Limb (tissue), 2 donors: ENCODE data around the gene PRKCE.
A peak's percentile ranks its signal among the peaks of the same experiment; 100 is the strongest.

Experiments used
- DNase-seq, 2 donors: peaks; one replicate each; pipeline ENCODE4 v3.0.0-alpha.2; 2016; ENCODE audit errors: extremely low spot score in 2 of 2

PRKCE gene

DNA sequence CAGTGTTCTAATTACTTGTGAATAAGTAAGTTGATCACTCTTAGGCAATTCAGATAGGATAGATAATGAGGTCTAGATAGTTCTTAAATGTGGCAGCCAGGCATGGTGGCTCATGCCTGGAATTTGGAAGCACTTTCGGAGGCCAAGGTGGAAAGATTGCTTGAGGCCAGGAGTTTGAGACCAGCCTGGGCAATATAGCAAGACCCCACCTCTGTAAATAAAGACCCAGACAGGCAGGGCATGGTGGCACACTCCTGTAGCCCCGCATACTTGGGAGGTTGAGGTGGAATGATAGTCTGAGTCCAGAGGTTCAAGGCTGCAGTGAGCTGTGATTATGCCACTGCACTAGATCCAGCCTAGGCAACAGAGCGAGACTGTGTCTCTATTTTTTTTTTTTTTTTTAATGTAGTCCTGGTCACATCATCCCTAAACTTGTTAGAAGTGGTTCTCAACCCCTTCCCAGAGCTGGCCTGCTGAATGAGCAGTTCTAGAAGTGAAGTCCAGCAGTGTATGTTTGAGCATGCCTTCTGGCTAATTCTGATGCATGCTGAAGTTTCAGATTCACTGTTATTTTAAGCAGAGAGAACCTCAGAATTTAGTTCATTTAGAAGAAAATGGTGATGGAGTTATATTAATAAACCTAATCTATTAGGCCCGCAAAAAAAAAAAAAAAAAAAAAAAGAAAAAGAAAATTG, 306.2 kb downstream of the PRKCE start:
- DNase-seq, result no peak

DNA sequence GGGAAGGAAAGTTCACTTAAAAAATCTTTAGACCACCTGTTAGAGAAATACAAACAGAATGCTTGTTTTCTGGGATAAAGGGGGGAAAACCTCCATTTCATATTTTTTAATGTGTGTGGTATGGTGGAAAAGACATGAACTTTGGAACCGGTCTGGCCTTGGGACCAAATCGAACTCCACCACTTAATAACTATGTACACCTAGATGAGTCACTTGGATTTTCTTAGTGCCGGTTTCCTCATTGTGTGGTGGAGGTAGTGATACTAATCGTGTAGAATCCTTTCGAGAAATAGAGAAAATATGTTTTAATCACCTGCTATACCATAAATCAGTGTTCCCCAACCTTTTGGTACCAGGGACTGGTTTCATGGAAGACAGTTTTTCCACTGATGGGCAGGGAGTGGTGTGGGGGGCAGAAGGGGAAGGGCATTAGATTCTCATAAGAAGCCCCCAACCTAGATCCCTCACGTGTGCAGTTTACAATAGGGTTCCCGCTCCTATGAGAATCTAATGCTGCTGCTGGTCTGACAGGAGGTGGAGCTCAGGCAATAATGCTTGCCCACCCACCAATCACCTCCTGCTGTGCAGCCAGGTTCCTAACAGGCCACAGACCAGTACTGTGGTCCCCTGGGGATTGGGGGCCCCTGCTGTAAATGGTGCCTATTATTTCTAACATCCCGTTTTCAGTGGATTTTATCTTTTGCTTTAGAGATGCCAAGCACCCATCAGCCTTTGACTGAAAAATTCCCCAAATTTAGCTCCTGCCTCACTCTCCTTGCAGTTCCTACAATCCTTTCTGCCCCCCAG, 308.8 kb downstream of the PRKCE start:
- DNase-seq, result no peak

DNA sequence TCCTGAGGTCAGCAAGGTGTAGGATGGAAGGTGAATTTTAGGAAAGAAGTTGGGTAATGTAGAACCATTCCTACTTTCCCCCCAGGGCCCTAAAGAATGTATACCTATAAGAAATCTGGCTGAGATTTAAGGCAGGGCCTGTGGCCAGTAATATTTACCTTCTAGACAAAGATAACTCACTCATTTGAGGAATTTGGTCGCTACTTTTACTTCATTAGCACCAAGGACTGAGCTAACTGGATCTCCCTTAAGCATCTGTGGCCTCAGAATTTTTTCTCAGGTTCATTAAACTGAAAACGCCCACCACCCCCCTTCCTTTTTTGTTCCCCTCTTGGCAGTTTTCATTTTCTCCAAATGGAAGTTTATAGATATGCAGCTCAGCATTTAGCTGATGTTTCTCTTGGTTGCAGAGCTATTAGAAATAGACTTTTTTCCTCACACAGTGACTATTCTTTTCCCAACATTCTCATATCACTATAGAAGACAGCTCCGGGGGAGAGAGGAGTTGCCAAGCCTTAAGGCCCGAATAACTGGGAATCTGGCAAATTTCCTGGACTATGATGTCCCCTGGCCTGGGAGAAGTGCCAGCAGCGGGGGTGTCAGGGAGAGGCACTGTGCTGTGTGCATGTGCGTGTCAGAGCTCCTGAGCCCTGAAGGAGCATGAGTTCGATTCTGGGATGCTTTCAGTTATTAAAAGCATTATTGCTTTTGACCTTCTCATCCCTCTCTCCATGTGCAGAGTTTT, 310.9 kb downstream of the PRKCE start:
- peak; percentile 62 to 73 for DNase-seq

DNA sequence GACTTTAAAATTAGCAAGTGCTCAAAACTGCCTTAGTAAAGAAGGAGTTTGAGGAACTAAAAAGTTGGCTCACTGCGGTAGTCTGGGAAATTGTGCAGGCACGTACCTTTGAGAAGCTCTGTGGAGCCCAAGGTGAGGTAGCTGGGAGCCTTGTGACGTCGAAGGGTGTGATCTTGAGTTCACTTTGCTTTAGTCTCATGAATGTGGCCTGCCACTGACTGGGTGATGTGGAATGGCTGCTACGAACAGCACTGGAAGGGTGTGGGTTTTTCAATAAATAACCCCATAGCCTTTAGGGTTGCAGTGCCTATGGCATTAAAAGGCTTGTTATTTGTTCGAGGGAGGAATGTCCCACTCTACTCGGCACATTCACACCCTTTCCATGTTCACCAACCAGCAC, 312.3 kb downstream of the PRKCE start:
- no peak for DNase-seq

DNA sequence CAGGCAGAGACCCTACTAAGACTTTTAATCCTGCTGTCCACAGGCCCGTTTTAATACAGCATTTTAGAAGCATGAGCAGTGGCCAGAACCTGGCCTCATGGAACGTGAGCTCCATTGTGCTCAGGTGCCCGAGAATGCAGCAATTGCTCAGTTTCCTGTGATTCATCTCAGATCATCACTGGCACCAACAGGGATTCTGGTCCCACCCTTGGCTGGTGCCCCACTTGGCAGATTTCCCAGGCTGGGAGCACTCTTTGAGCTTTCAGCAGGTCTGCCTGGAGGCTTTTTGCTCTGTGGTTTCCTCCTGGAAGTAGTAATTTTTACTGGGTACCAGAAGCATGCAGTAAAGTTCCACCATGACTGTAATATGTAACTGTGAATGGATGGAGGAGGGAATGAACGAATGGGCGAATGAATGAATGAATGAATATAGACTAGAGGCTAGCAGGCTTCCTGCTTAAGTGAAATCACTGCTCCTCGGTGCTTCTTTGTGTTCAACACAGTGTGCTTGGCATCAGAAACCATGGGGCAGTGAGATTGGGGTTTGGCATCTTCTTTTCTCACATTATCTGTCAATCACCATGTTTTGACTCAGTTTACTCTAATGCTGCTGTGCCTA, 312.9 kb downstream of the PRKCE start:
- DNase-seq, result peak; percentile 8 to 75

DNA sequence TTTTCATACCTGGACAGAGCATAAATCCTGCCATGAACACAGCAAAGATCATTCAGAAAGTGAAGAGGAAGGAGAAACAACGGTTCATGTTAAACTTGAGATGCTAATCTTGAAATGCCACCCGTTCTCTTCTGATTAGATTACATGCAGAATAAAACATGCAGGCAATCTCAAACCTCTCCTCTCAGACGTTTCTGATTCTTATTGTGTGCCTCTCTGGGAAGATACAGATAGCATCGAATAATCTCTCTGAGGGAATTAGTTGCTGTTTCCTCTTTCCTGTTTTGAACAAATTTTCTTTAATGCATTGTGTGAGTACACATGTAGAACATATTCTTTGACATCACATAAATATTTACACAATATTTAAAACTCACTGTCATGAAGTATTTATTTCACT, 313.4 kb downstream of the PRKCE start:
- DNase-seq, result no peak

DNA sequence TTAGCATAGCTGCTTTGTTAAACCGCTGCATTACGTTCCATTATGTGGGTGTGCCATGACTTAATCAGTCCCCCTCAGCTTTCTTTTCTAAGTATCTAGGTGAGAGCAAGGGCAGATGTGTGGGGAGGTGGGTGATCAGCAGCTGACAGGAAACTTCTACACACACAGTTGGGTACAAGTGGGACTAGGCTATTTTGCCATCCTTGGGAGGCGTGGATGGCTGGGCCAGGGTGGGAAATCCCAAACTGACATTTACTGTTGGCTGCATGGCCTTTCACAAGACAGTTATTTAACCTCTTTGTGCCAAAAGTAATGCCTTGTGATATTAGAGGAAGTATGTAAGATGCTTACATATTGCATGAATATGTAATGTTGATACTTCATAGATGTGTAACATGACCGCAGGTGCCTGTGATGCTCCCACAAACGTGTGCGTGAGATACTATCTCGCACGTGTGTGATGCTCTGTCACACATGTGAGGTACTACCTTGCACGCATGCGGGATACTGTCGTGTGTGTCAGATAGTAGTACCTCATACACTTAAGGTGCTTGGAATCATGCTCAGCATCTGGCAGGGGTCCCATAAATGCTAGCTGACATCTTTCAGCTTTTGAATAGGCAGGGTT, 314.5 kb downstream of the PRKCE start:
- DNase-seq, result no peak

DNA sequence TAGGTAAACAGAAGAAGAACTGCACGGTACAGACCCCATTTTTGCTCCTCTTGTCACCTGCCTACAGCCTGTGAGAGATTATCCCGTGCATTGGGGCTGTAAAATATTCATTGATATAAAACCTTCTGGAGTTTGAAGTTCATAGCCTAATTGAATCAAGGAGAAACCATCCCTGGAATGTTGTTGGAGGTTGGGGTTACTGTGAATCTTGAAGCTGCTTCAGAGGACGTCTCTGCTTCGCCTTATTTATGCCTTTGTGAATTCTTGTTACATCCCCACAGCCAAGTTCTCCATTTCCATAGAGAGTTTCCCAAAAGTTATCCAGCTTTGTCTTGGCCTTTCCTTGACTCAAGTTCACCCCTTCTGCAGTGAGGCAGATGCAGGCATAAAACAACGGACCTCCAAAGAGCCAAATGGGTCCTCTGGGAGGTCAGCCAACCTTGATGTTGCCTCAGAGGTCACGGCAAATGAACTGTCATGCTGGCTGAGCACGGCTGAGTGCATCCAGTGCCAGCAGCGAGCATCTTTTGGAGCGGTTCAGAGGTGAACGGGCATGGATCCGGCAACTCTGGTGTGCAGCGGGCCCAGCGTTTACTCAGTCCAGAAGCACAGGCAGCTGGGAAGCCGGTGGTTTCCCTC, 317.6 kb downstream of the PRKCE start:
- DNase-seq, result no peak

DNA sequence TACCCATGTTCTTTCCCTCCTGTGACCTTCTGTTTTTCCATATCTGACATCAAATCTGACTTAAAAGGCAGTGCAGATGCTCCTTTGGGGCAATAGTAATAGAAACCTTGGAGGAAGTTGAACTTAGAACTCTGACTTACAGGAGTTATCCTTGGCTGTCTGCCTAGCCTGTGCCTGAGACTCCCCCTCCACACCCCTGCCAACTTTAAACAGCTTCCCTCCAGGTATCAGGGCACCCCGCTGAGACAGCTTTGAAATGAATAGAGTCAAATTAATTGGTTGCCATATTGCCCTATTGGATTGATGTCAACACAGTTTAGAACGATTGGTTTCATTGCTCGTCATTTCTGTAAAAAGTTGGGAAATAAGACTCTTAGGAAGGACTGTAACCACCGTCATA, 322.0 kb downstream of the PRKCE start:
- no peak for DNase-seq

DNA sequence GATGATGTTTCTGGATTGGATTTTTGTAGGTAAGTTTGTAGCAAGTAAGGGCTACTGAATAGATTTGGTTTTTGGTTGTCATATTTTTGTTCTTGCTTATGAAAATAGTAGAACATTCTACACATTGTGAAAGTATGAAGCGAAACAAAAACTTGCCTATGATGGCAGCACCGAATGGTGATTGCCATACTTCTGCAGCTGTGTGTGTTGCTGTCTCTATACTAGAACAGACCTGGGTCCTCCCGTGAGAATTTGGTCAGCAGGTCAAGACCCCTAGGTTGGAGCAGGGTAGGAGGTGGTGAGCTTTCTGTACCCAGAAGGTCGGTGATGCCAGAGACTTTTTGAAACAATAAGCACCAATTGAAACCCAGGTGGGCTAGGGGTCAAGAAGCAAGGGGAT, 322.6 kb downstream of the PRKCE start:
- DNase-seq, result no peak

DNA sequence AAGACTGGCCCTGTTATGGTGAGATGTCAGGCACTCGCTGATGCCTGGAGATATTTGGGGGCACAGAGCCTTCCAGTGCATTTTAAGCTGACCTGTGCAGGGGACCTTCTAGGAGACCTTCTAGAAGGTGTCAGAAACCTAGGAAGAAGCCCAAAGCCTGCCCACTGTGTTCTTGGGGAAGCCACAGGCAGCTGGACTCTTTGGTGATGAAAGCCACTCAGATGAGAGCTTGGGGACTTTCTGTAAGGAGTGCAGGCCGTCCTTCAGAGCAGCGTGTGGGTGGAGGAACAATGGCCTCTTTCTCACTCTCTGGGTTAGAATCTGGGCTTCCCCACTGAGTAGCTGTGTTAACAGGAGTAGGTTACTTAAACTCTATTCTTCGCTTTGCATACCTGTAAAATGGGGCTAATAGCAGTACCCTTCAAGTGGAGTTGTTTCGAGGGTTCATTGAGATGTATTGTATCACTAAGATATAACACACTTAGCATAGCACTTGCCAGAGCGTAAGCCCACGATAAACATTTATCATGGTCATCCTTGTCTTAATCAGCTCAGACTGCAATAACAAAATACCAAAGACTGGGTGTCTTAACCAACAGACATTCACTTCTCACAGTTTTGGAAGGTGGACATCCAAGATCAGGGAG, 323.4 kb downstream of the PRKCE start:
- no peak for DNase-seq

DNA sequence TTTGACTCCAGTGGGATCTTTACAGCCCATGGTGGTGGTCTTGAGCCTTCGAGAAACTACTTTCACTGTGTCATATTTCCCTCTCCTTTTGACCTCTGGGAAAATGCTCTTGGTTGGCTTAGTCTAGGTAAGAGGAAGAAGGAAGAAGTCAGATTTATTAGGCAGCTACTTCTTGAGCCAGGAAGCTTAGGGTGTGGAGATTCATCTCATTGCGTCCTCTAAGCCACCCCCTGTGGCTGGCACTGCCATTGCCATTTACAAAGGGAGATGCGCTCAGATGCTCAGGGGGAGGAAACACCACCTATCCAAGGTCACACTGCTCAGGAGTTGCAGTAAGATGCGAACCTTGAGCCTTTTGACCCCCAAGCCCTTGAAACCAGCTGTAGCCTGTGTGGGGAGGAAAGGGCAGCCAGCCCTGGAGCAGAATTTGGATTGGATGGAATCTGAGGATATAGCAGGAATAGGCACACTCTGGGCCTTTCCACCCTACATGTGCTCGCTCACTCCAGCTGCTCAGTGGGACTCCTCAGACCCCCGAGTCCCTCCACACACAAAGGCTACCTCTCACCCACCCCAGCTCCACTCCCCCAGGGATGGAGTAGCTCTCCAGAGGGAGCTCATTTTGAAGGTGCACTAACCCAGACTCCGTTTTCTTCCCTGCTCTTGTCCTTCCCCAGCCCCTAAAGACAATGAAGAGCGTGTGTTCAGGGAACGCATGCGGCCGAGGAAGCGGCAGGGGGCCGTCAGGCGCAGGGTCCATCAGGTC, 324.5 kb downstream of the PRKCE start:
- no peak for DNase-seq

DNA sequence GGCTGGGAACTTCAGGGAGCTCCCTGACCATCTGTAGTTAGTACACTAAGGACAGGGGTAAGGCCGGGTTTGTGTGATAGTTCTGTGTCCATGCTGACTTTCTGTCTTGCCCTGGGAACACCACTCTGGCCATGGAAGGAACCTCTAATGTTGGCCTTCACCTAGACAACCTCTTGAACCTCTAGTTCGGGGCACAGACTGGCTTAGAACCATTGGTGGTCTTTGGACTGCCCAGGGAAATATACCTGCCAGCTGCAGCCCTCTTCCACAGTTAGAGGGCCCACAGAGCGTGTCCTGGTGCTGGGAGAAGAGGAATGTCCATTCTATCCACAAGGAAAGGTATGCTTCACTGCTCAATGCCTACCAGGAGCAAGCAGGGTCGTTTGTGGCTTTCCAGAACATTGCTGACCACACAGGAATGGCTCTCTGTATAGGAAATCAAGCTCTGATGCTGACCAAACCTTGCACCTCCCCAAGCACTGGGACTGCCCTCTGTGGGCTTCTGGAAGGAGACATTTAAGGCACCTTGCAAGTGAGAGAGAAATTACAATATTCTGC, 326.9 kb downstream of the PRKCE start:
- no peak for DNase-seq

DNA sequence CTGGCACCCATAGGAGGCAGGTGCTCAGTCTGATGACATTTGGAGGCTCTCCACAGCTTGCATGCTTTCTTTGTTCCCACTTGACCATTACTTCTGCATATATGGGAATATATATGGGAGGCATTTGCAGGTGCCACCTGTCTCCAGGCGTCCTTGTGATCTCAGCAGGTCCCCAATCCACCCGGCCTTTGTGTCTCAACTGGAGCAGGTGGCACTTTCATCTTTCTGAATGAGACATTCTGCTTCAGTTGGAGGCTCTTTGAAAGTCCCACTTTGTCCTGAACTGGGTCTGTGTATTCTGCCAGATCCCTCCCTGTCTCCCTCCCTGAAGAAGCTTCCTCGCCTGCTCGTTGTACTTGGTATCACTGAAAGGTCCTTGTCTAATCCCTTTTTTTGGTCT, 327.6 kb downstream of the PRKCE start:
- DNase-seq, result no peak

DNA sequence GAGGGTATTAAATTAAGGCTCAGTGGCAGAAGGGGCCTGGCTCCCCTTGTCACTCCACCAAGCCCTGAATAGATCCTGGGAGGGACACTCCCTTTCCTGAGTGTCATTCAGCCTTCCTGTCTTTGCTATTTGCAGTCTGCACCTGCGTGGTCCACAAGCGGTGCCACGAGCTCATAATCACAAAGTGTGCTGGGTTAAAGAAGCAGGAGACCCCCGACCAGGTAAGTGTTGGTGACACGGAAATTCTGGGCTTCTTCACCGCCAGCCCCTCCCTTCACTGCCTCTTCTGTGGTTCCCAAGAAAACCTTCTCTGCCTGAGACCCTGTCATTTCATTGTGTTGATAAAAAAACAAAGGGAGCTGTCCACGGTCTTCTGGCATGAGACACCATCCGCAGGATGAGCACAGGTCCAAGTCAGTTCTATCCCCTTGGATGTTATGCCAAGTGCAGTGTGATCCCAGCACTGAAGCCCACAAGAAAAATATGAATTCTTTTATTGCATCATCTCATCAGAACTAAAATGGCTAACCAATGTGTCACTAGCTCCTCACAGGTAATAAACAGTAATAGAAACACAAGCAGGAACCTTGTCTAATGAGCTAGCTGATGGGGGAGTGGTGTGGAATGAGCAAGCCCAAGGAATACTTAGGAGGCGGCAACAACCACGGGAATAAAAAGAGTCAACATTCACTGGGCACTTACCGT, 328.8 kb downstream of the PRKCE start:
- DNase-seq, result no peak

DNA sequence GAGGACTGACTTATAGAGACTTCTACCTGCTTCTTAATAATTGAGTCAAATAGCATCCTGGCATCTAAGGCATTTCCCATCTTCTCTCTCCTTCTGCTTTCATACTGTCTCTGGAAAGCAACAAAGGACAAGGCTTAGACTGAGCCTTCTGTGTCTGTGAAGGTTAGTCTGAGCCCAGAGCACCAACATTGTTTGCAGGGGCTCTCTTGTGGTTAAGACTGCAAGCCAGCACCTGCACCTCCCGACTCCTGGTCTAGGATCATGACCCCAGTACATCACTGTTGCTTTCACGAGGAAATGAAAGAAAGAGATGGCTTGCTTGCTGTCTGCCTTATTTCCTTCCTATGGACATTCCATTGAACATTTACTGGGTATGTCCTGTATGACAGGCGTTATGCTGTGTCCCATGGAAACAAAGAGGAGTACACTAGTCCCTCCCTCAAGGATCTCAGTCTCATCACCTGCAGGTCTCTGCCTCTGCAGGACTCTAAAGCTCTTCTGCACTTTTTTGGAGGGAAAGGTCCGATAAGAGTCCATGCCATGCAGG, 330.0 kb downstream of the PRKCE start:
- no peak for DNase-seq

DNA sequence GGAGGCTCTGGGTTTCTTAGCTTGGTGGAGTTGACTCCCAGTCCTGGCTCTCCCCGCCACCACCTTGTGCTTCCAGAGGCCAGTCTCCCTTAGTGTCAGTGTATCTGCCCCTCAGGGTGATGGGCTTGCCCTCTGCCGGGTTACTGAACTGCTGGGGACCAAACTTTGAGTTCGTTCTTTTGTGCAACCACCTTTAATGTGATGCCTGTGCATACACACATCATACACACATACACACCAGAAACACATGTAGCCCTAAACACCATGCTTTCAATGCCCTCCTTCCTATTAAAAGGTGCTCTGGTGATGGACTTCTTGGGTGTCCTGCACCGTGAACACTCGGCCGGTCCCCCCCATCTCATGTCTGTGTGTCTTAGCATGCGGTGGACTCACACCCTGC, 330.6 kb downstream of the PRKCE start:
- DNase-seq, result no peak

DNA sequence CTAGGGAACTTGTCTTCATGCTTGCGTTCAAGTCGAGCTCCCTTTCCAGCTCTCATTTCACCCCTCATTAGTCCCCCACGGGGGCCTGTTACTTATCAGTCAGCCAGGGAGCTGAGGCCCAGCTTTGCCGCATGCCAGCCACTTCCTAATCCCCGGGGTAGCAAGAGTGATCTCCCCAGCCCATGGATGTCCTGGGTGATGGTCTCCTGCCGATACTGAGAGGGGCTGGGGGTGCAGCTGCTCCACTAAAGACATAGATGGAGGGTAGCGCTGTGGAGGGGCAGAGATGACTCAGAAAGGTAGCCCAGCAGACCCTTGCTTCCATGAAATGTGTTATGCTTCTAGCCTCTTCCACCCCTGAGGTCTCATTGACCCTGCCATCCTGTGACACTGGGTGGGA, 331.7 kb downstream of the PRKCE start:
- no peak for DNase-seq

DNA sequence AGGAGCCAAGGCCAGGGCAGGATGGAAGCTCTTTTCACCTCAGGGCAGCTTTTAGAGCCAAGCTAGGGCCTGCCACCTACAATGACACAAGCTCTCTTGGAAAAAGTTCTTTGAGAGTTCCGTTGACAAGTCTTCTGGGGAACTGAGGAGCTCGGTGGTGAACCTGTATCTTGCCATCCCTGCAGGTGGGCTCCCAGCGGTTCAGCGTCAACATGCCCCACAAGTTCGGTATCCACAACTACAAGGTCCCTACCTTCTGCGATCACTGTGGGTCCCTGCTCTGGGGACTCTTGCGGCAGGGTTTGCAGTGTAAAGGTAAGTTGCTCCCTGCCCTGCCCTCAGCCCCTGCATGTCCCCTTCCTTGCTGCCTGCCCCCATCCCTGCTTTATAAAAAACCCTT, 332.9 kb downstream of the PRKCE start:
- DNase-seq, result no peak
